HG02759 (cell line): ENCODE results near the gene NADK2.
A peak's percentile ranks its signal among the peaks of the same experiment; 100 is the strongest.
"Not testable (repeated sequence)": the region's sequence is repeated elsewhere in the genome, so short reads cannot be mapped to it uniquely, and the experiment has no call there.

Experiments used
- ATAC-seq: cut with Tn5 transposase; IDR thresholded peaks from one replicate; pipeline ENCODE4 v1.9.1; 2021; ENCODE audit warnings: mild to moderate bottlenecking, moderate library complexity; ENCODE audit not compliant: unreplicated experiment

The NADK2 gene, protein sequence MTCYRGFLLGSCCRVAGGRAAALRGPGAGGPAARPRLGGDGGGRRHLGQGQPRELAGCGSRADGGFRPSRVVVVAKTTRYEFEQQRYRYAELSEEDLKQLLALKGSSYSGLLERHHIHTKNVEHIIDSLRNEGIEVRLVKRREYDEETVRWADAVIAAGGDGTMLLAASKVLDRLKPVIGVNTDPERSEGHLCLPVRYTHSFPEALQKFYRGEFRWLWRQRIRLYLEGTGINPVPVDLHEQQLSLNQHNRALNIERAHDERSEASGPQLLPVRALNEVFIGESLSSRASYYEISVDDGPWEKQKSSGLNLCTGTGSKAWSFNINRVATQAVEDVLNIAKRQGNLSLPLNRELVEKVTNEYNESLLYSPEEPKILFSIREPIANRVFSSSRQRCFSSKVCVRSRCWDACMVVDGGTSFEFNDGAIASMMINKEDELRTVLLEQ

DNA sequence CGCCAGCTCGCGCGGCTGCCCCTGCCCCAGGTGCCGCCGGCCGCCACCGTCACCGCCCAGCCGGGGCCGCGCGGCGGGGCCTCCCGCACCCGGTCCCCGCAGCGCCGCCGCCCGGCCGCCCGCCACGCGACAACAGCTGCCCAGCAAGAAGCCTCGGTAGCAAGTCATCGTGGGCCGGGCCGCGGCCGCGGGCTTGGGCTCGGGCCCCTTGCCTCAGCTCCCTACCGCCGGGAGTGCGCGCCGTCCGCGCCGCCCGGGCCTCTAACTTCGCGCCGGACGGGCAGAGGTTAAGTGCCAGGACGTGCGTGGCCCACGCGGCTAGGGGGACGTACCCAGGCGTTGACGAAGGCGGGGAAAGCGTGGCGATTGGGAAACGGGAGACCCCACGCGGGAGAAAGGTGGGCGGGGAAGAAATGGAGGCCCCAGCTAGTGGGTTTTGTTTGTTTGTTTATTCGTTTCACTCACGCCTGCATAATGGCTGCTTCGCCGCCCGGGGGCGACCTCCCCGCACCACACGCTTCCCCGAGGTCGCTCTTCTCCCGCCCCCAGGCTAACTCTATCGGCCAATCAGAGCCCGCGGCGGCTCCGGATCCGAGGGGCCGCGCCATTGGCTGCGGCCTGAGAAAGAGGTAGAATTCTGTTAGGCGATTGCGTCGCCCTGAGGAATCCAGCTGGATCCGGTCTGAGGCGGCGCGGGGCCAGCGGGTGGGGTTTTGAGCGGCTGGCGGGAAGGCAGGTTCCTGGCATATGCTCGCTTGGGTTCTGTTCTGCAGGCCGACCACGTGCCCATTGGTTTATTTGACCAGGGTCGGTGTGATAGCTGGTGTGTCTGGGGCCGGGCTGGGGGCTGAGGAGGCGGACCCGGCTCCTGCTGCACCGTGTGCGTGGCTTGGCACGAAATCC is at the start of gene NADK2:
Gene NADK2 (minus strand): TSS at position 295 of the 903 bp plus-strand sequence. CDS start 127 bp downstream, at position 168.
- peak; percentile 89 for ATAC-seq

DNA sequence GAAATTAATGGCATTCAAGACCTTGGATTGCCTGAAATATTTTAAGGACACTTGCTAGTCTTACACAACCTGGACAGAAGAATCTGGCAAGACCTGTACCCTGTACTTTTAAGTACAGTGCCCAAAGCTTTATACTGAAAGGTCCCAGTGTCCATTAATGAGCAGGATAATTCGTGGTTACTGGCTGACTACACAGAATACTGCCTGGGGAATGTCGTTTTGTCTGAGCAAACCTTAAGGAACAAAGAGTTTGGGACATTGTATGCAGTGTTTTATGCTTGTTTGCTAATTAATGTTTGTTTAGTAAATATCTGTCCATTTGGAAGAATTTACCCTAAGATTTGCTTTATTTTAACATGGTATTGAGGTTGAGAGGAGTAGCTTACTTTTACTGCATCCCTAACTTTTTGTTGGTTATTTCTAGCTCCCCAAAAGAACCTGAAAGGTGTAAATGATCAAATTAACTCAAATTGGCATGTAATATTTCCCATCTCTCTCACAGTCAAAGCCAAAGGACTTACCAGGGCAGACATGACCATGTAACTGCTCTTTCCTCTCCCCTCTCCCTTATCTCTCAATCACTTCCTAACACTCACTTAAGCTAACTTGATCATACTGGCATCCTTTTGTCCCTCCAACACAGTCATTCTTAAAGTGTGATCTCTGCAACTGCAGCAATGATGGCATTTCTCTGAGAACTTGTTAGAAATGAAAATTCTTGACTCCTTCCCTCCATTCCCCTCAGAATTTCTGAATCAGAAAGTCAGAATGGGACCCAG is 44.3 kb upstream of the NADK2 start:
- no peak for ATAC-seq

DNA sequence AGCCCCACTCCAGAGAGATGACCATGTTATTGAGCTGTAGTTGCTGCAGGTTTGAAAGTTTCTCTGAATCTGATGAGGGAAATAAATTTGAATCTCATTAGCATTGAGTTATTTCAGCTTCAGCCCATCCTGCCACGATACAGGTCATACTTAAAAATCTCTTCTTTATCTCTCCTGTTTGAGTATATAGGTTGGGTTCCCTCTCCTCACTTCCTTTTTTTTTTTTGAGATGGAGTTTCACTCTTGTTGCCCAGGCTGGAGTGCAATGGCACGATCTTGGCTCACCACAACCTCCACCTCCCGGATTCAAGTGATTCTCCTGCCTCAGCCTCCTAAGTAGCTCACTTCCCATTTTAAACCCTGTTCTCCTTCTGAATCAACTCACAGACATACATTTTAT is 42.0 kb upstream of the NADK2 start:
- ATAC-seq = not testable (repeated sequence)

DNA sequence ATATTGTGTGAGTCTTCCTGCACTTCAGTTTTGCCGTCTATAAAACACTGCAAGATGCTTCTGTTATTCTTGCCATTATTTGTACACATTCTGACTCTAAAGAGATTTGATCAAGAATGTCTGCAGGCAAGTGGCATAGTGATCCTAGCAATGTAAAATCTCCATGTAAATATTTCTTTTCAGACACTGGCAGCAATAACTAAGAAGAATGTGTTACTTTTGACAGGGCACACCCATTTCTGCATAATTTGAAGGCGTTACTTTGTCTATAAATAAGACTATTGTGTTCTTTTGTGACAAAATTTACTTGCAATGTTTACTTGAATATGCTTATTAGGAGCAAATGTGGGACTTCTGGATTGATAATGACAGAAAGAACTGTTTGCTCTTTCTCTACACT is 39.9 kb upstream of the NADK2 start:
- ATAC-seq = no peak

DNA sequence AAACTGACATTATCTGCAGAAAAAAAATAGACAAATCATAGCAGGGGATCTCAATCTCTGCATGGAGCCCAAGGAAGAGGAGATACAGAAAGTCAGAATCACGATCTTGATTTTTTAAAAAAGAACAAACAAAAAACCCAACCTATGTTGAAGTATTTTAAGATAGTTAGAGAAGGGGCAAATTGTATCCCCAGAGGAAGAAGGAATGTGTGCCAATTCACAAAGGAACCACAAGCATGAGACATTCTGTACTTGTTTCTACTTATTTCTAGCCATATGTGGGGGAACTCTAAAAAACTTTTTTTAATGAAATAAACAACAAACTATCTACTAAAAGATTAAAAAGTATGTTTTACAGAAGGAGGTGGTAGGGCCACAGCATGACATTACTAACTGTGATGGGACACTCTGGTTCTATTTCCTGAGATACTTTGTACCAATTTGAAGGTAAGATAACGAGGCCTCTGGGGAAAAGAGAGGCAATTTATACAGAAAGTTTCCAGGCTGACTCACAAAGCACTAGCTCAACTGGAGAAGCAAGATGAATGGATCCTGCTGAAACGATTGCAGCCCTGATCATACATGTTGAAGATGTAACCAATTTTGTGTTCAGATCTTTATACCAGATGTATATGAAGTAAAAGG is 37.5 kb upstream of the NADK2 start:
- ATAC-seq = no peak

DNA sequence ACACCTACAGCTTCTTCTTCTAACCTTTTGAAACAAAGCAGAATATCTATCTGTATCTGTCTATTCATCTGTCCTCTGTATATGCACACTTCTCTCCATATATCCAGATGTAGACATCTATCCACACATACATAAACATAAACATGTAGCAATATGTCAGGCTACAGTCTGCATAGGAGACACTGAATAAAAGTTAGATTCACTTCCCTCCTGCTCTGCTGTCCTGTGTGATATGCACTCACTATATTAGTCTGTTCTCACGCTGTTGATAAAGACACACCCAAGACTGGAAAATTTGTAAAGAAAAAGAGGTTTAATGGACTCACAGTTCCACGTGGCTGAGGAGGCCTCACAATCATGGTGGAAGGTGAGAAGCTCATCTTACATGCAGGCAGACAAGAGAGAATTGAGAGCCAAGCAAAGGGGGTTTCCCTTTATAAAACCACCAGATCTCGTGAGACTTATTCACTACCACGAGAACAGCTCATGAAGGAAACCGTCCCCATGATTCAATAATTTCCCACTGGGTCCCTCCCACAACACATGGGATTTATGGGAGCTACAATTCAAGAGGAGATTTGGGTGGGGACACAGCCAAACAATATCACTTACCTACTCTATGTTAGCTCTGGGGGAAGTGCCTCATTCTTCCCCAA is 35.9 kb upstream of the NADK2 start:
- no peak for ATAC-seq

- ATAC-seq = no peak
Observed at GRCh38 chr5:36276864-36277263, 35.1 kb upstream of the NADK2 start.

- no peak for ATAC-seq
Observed at GRCh38 chr5:36273809-36274526, 32.2 kb upstream of the NADK2 start.

GRCh38 chr5:36272136-36272690 is 30.5 kb upstream of the NADK2 start:
- ATAC-seq = no peak

- no peak for ATAC-seq
Observed at GRCh38 chr5:36270876-36271575, 29.3 kb upstream of the NADK2 start.

- no peak for ATAC-seq
Observed at GRCh38 chr5:36270175-36270574, 28.4 kb upstream of the NADK2 start.

DNA sequence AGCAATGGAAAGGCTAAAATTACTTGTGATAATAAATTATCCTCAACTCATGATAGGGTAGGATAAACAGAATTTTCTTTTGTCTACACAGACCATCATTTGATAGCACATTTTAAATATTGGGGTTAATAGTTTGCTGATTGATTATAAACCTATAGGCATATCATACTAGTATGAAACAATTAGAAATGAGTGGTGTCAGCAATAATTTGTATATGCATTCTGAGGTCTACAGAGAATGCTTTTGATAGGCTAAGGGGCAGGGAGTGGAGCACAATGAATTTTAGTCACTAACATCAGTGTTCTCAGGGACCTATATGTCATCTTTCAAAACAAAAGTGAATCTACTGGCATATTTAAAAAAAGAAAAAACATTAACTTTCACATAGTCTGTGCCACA is 27.8 kb upstream of the NADK2 start:
- no peak for ATAC-seq

GRCh38 chr5:36267905-36268304 is 26.2 kb upstream of the NADK2 start:
- no peak for ATAC-seq

GRCh38 chr5:36264202-36264760 is 22.6 kb upstream of the NADK2 start:
- no peak for ATAC-seq

DNA sequence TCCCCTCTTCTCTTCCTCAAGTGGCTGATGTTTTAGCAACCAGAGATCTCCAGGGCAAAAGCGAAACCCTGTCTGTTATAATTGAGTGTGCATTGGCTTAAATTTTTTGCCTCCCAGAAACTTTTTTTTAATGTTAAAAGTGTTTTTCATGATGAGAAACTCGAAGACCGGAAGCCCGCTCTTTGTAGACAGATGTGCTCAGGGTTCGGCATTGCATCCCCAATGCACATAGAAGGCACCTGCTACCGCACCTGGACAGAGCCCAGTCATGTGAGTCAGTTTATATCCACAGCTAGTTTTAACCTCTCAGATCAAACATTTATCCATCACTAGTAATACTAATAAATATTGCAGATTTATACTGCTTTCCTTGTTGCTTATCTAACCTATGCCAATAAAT is 19.5 kb upstream of the NADK2 start:
- ATAC-seq = no peak

DNA sequence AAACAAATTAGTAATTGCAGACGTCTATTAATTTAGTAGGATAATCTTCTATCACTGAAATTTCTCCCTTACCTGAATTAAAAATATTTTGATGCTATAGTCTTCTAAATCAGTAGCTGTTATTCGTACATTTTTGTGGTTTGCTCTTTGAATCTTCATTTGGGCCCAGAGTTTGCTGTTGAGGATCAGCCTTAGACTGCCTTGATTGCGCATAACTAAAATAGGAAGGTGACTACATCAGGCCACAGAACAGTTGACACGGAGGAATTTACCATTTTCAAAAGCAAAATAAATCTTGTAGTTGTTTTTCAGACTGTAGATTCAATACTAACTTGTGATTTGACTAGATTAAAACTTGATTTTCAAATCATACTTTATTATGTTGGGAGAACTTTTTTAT is 11.8 kb upstream of the NADK2 start:
- ATAC-seq = no peak

DNA sequence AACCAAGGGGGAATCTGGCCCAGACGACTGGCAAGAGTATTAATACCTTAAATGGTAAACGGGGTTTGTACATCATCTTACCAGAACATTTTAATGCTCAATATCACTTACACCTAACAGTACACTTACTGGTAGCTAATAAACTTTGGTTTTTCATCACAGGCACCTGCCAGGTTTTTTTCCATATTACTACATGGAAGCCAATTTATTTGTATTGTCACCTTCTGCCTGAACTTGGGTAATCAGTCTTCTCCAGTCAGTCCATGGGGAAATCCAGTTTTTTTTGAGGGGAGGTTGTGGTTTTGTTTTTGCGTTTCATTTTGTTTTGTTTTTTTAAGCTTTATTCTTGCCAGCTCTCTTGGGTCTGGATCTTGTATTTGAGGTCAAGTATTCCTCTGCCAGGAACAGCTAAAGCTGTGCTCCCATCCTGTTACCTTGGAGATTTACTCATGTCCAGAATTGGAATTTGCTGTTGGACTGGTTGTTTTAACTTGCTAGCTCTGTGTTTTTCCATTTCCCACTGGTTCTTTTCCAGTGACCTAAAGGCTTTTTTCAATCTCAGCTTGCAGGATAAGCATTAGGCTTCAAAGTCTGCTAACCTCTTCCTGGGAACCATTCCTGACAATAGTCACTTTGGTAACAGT is 11.1 kb upstream of the NADK2 start:
- ATAC-seq = no peak

DNA sequence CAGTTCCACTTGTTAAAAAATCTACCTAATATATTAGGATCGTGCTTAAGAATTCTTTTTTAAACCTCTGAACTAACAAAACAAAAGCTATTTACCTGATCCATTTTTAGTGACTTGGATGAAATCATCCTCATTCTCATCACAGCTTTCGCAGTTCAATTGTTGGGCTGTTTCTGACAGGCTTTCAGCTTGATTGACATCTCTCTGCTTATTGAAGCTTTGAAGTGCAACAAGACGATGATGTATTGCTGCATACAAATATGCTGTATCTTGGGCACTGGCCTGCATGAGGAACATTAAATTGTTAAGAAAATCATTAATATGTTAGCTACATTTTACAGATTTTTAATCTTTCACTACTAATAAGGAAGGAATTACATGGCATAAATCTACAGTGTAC is 9.5 kb upstream of the NADK2 start:
- ATAC-seq = no peak
